IPS DF 19.7 (cell line): ENCODE results near the gene CCDC39.
A peak's percentile ranks its signal among the peaks of the same experiment; 100 is the strongest.
"Not testable (repeated sequence)": the region's sequence is repeated elsewhere in the genome, so short reads cannot be mapped to it uniquely, and the experiment has no call there.

Source experiments
- DNase-seq: peaks from one replicate; pipeline ENCODE4 v3.0.0-alpha.2; 2013; ENCODE audit warnings: low read depth, low spot score

CCDC39 gene

DNA sequence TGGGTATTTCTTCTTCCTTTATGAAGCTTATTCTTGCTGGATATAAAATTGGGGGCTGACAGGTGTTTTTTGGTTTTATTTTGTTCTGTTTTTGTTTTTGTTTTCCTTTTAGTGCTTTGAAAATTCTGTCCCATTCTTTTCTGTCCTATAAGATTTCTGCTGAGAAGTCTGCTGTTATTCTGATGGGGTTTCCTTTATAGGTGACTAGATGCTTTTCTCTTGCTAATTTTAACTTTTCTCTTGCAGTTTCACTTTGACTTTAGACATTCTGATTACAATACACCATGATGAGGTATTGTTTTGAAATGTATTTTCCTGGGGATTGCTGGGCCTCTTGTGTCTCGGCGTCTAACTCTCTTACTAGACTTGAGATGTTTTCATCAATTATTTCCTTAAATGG lies 54.6 kb downstream of the CCDC39 start:
- DNase-seq: no peak

DNA sequence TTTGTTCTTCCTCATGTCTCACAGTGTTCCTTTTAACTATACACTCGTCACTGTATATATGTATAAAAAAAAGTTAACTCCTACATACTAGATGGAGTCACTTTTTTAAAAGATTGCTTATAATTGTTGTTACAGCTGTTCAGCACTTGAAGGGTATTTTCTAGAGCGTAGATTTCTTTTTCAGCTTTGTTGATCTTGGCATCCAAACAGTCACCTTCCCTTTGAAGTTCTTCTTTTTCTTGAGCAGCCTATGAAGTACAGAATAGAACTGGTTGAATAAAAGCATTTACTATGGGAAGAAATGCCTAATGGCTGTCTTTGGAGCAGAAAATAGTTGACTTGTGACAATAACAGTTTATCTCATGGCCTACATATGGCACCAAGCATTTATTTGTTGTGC lies 59.6 kb downstream of the CCDC39 start:
- no peak for DNase-seq

DNA sequence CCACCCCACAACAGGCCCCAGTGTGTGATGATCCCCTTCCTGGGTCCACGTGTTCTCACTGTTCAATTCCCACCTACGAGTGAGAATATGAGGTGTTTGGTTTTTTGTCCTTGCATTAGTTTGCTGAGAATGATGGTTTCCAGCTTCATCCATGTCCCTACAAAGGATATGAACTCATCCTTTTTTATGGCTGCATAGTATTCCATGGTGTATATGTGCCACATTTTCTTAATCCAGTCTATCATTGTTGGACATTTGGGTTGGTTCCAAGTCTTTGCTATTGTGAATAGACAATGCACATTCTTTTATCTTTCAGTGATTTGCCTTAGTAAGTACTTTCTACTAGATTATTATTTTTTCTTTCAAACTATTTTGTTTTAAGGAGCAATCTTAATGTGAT lies 60.7 kb downstream of the CCDC39 start:
- DNase-seq: not testable (repeated sequence)

DNA sequence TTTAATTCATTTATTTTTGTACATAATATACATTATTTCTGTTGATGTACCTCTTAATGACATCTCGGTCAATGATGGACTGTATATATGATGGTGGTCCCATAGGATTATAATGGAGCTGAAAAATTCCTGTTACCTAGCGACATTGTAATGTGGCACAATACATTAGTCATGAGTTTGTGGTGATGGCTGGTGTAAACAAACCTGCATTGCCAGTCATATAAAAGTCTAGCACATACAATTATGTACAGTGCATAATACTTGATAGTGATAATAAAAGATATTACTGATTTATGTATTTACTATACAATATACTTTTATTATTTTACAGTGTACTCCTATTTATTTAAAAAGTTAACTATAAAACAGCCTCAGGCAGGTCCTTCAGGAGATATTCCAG lies 62.2 kb downstream of the CCDC39 start:
- DNase-seq: no peak

DNA sequence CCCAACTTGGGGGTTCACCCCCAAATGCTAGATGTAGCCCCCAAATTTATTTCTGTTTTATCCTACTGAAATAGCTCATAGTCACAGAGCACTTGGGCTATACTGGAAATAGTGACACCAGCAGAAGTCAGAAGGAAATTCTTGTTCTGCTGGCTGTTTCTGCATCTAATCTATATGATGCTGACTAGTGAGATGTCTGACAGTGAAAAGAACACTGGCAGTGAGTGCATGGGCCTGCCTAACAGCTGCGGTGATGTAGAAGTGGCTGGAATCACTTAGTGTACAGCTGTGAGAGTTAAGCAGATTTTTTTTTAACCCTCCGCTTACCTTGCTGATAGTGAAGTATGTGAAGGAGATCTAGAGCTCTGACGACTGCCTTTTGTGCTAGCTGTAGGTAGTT lies 63.3 kb downstream of the CCDC39 start:
- DNase-seq: no peak

DNA sequence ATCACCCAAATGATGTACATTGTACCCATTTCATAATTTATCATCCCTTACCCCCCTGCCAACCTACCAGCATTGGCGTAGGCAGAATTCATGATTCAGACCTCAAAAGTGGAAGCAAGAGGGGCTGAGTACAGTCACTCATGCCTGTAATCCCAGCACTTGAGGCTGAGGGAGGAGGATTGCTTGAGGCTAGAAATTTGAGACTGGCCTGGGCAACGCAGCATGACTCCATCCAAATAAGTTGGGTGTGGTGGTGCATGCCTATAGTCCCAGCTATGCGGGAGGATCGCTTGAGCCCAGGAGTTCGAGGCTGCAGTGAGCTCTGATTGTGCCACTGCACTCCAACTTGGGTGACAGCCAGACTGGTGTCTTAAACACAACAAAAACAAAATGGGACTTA lies 66.9 kb downstream of the CCDC39 start:
- DNase-seq: no peak

DNA sequence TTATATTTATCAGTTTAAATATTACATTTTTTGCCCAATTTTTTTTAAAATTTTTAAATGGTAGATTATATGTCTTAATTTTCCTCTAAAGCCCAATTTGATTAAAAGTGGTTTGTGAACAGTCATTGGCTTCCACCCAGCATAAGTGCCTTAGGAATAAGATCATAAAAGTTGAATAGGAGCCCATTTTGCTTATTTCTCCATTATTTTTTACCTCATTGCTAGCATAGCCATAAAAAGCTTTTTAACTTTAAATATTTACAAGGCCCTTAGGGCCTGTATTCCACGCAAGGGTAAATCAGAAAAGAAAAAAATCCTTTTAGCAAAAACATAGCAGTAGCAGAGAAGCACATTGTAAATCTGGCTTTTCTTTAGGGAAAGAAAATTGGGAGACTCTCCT lies 68.3 kb downstream of the CCDC39 start:
- no peak for DNase-seq

DNA sequence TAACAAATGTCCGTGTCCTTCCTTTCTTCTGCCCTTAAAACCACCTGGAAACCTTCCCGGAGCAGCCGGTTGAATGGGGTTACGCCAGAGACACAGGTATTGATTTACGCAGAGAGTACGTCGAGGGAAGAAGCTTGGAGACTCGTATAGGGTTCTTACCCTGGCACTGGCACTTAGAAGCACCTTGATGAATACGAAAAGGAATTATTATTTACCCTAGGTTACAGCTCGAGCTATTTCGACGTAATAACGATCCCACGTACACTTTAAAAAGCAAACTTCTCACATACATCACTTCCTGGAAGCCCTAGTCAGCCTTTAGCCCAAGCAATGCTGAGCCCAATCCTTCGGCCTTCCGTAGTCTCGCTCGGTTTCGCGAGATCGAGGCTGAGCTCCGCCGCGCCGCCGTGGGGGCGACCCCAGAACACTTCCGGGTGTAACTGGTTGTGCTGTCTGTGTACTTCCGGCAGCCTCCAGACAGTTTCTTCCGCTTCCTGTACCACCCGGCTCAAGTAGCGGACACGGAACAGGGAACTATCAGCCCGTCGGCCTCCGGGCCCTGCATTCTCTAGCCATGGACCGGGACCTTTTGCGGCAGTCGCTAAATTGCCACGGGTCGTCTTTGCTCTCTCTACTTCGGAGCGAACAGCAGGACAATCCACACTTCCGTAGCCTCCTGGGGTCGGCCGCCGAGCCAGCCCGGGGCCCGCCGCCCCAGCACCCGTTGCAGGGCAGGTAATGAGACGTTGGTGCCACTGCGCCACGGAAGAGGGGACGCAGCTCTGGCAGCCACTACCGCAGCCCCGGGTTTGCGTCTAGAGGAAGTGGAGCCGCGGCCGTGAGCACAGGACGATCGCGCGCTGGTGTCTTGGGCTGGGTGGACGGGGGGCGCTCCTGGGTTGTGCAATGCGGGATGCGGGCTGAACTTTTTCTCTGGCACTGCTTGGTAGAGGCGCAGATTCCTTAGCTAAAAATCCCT lies 77.3 kb downstream of the CCDC39 start, which contains the start of gene TTC14:
TTC14 (plus strand) TSS at position 476 of the 979 bp plus-strand sequence; CDS start at position 575, 99 bp downstream.
- DNase-seq: peak; percentile 91

DNA sequence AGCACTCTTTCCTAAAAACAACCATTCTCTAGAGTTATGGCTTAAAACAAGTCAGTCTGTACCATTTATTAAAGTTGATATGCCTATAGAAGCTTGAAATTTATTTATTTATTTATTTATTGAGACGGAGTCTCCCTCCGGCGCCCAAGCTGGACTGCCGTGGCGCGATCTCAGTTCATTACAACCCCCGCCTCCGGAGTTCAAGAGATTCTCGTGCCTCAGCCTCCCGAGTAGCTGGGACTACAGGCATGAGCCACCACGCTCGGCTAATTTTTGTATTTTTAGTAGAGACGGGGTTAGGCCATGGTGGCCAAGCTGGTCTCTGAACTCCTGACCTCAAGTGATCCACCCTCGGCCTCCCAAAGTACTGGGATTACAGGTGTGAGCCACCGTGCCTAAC lies 78.8 kb downstream of the CCDC39 start:
- DNase-seq: no peak

DNA sequence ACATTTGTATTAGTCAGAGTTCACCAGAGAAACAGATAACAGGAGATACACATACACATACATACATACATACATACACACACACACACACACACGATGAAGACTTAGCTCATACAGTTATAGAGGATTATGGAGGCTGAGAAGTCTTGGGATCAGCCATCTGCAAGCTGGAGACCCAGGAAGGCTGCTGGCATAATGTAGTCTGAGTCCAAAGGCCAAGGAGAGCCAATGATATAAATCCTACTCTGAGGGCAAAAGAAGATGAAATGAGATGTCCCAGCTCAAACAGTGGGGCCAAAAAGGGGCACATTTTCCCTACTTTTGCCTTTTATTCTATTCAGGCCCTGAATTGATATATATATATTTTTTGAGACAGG lies 83.7 kb downstream of the CCDC39 start:
- DNase-seq: no peak

DNA sequence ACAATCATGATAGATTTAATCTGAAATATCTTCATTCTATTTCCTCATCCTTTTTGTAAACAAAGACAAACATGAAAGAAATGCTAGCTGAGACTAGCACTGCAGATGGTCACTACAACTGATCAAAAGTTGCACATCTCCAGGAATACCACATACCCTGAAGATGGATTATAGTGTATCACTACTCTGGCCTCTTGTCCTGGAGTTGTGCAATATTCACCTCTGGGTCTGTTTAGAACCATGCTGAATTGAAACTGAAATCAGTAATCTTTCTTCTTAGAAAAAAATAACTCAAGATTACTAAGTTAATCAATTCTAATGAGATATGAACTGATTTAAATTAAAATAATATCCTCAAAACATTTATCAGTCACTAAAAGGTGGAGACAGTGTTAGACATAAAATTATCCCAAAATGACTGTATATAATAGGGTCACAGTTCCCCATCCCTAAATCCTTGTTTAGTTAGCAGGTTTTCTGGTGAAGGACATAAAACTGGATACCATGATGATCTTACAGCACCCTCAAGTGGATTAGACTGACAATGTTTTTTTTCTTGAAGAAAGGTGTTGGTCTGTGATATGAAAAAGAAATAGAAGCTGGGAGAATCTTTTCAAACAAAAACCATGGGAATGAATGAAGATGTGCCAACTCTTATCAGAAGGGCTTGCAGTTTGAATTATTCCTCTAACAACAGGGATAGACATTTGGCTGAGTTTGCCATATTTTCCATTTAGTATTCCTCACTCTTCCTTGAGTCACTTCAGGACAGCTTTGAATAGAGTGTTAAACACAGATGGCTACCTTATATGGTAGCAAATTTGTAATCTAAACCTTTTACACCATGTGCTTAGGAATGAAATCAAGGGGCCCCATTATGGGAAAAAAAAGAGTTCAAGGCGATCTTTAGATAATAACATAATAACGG lies 84.4 kb downstream of the CCDC39 start:
- DNase-seq: no peak

DNA sequence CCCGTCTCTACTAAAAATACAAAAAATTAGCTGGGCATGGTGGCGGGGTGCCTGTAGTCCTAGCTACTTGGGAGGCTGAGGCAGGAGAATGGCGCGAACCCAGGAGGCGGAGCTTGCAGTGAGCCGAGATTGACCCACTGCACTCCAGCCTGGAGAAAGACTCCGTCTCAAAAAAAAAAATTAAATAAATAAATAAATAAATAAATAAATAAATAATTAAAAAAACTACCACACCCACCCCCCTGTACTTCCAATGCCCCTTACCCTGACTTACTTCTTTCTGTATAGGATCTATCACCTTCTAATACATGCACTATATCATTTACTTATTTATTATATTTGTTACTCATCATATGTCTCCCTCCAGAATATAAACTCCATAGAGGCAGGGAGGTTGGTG lies 85.7 kb downstream of the CCDC39 start:
- not testable (repeated sequence) for DNase-seq

DNA sequence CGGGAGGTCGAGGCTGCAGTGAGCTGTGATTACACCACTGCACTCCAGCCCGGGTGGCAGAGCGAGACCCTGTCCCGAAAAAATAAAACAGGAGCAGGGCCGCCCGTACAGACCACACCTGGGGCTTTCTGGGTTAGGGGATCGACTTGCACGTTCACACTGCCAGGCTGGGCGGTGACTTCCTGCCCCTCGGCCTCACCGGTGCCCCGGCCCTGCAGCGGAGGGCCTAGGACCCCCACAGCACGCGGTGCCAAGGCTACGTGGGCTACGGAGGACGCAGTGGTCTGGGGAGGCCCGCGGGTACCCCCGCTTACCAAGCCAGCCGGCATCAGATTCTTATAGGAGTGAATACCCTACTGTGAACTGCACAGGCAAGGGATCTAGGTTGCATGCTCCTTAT lies 88.9 kb downstream of the CCDC39 start:
- no peak for DNase-seq

DNA sequence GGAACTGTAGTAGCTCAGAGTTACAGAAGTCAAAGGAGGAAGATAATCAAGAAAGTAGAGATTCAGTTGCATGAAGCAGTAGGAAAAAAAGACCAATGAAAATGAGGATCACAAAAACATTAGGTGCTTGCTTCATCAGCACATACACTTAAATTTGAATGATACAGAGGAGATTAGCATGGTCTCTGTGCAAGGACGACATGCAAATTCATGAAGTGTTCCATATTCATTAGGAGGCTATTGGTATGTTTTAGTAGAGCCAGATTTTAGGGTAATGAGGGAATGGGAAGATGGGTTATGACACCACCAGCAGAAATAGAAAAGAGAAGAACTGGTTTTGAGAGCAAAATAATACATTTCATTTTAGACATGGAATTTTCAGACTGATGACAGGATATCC lies 98.4 kb downstream of the CCDC39 start:
- no peak for DNase-seq

DNA sequence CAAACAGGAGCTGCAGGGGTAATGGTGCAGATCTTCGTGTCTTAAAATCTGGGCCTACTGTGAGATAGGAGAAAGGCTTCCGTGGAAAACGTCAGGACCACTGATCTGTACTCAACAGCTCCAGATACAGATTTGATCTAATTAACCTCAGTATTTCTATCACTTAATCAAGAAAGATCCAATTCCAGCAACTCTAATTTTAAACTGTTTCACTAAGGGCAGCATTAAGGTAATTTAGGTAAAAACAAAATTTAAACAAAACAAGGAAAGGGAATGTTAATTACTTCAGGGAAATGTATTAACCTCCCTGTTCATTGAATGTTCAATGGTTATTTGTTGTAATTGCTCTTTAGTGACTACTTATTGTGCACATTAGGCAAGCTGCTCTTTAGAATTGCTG lies 103.7 kb downstream of the CCDC39 start:
- no peak for DNase-seq

DNA sequence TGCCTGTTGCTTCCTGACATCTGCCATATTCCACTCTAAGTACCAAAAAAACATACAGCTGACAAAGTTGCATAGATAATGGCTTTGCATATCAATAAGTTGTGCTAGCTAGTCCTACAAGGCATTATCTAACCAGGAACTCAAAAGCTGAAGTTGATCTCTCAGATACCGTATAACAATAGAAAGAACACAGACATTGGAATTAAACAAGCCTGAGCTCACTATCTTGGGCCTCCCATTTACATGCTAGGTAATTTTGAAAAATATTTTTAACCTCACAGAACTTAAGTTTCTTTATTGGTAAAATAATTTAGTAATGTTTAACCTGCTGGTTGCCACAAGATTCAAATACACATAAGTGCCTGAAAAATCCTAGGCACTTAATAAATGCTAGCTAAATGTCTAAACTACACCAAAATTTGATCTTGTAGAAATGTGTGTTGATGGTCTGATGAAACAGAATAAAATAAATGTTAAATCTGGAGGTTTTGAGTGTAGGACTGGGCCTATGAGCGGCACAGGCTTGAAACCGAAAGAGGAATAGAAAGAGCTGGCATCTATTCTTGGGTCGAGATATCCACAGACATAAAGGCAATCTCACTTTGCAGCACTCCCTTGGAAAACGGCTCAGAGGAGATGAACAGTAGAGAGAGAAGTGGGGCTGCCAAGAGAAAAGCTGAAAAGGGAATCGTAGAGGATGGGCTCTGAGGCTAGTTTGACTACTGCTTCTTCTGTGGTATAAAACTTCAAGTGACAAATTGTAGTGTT lies 107.3 kb downstream of the CCDC39 start:
- DNase-seq: no peak

DNA sequence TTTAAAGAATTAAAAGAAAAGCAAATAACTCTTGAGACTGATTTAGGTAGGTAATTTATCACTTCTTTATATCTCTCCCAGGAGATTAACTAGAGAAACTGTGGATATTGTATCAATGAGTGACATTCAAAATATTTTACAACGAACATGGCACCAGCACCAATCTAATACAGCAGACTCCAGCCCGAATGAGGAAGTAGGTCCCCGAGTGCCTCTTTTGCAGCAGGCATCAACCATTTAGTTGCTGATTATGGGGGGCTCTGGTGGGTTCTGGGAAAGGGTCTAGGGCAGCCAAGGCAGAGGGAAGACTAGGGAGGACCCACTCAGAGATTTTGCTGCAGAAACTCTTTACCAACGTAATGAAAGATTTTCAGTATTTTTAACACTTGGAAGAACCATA lies 109.1 kb downstream of the CCDC39 start:
- DNase-seq: no peak

DNA sequence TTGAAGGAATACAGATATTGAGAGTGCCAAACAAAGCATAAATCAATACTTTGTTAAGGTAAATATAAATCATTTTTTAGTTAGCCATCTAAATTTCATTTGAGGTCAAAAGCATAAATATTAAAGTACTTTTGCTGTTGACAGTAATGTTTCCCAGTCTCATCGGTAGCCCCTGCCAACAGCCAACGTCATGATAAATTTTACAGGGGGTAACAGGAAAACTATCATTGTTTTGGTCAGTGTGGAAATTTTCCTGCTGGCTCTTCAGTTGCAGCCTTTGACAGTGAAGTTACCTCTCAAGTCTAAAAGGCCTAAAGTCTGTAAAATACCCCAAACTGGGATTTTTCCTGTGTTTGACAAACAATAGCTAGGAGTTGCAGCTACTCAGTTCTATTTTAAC lies 114.6 kb downstream of the CCDC39 start:
- no peak for DNase-seq
